Smooth muscle cell of the brain vasculature (primary cell): ENCODE results near the gene PWWP2A.
"Not testable (repeated sequence)": the region's sequence is repeated elsewhere in the genome, so short reads cannot be mapped to it uniquely, and the experiment has no call there.

Experiments
- DNase-seq: peaks from one replicate; pipeline ENCODE4 v3.0.0-alpha.2; 2012; ENCODE audit warnings: low read depth, low spot score

The PWWP2A gene

DNA sequence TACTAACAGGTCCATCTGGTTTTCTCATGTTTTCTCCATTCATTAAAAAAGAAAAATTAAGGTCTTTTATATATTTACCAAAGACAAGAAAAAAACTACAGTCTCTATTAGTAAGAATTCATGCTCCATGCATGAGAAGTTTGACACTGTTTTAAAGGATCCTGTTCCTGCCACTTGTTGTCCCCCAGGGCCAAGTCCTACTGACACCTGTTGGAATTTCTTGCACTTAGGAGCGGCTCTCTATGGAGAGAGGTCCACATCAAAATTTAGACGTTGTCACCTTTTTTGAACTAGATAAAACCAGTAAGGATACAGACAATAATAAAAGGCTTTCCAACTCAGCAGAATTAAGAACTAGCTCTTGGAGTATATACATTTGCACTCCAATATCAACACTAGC is 42.3 kb downstream of the PWWP2A start:
- DNase-seq, result no peak

DNA sequence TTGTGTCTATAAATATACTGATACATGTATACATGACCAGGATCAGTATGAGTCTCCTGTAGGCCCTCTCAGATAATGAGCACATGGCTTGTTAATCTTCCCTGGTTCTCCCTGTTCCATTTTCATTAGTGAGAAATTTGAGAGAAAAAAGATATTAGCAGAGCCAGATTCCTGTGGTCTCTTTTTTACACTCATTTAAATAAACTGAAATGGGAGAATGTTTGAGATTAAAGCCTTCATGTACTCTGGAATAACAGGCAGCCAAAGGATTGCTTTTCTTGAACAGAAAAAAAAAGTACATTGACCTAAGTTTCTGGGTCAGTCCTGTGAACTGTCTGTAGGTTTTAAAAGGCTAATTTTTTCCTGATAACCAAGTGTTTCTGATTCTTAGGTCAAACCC is 44.2 kb downstream of the PWWP2A start:
- DNase-seq, result no peak

DNA sequence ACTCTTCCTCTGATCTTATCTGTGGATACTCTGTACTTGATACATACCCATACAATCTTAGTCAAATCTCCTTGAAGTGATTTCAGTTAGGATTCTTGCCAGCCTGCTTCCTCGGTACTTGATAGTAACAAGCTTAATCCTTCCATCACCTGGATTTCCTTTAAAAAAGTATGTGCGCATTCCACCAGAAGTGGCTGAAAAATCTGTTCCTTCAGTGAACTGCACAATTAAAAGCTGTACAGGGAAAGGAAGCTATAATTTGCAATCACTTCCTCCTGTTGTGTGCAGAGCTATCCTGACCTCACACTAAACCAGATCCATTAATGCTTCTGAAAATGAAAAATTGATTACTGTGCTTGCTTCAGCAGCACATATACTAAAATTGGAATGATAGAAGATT is 47.3 kb downstream of the PWWP2A start:
- no peak for DNase-seq

DNA sequence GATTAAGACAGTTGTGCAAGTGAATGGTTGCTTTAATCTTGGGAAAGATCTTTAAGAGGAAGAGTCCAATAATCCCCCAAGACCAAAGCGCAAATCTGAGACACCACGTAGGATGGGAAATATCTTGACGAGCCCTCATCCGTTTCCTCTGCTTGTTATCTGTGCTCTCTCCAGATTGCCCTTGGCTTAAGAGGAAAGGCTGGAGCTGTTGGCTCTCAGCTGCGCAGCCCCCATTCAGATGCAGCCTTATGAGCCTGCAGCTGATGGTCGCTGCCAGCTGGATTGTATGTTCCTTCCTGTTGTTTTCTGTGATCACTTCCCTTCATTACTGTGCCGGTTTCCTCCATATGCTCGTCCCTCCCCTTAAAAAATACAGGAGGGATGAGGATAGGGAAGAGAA is 47.7 kb downstream of the PWWP2A start:
- no peak for DNase-seq

DNA sequence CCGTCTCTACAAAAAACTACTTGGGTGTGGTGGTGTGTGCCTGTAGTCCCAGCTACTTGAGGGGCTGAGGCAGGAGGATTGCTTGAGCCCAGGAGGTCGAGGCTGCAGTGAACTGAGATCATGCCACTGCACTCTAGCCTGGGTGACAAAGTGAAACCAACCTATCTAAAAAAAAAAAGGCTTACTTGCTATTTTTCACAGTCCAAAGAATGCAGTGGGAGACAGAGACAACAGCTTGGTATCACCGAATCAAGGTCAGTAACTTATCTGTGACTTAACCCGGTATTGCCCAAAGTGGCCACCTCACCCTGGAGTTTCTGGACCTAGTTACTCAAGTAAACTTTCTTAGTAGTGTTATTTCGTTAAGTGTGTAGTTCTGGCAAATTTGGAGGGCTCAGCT is 50.1 kb downstream of the PWWP2A start:
- DNase-seq, result not testable (repeated sequence)

DNA sequence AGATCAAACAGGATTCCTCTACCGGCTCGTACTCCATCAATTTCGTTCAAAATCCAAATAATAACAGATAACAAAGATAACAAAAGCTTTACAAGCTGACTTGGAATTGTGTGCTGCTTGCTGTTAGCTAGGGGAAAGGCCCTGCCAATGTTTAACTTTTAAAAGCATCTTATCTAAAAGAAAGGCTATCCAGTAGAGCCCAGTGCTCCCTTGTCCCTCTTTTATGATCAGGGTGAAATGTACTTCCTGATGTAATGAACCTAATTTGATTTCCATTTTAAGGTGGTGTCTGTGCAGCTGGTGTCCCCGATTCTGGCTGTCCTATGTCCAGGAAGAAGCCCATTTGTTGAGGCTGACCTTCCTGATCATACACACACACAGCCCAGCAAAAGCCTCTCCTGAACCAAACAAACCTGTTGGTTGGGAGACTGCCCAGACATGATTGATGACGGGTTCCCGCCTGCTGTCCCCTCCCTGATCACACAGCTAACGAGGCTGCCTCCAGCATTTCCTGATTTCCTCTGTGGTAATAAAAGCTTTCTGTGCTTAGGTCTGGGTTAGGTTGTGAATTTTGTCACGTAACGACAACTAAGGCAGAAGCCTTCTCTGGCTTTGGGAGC is 54.1 kb downstream of the PWWP2A start:
- no peak for DNase-seq

DNA sequence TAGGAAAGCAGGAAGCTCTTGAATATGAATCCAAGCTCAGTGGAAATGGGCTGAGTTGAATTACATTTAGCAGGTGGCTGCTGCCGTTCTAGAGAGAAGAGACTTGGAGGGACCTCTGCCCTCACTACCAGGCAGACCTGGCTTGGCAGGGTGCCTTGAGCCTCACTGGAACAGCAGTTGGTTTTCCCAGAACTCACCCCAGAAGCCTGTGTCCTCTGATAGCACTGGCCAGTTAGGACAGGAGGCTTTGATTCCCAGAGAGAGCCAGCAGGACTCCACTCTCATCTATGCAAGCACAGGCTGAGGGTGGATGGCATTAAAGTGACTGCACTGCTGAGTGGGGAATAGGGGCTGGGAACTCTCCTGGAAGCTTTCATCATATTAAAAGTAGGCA is 54.8 kb downstream of the PWWP2A start:
- DNase-seq, result no peak

DNA sequence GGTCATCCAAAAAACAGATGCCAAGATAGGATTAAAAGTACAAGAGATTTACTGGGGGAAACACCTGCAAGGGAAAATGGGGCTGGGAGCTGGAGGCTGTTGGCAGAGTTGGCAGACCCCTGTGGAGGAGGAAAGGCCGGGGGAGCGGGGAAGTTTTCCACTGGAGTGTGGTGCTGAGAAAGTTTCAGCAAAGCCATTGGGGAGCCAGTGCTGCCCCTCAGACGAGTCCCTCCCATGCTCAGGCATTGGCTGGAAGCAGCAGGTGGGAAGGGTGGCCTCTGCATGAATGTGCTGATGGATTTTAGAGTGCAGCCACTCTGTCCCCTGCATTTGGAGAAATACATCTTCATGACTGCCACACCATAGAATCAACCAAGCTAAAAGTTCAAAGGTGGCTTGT is 57.5 kb downstream of the PWWP2A start:
- no peak for DNase-seq

DNA sequence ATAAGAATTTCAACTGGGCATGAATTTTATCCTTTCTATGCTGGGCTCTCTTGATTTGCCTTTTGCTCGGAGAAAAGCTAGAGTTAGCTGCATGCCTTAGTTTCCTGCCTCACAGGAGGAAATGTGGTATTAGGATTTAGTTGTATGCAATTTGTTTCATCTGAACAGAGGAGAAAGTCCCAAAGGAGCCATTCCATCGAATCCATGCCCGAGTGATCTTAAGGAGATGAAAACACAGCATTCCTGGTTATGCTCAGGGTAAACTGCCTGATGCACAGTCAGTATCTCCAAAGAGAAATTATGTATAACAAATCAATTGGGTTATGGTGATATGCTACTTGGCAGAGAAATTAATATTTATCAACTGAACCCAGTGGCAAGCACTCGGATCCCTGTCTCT is 59.2 kb downstream of the PWWP2A start:
- no peak for DNase-seq

DNA sequence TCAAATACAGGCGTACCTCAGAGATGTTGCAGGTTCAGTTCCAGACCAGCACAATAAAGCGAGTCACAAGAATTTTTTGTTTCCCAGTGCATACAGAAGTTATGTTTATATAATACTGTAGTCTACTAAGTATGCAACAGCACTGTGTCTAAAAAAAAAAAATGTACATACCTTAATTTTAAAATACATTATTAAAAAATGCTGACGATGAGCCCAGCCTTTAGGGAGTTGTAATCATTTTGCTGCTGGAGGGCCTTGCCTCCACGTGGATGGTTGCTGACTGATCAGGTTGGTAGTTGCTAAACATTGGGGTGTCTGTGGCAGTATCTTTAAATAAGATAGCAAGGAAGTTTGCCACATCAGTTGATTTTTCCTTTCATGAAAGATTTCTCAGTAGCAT is 62.0 kb downstream of the PWWP2A start:
- DNase-seq, result no peak

DNA sequence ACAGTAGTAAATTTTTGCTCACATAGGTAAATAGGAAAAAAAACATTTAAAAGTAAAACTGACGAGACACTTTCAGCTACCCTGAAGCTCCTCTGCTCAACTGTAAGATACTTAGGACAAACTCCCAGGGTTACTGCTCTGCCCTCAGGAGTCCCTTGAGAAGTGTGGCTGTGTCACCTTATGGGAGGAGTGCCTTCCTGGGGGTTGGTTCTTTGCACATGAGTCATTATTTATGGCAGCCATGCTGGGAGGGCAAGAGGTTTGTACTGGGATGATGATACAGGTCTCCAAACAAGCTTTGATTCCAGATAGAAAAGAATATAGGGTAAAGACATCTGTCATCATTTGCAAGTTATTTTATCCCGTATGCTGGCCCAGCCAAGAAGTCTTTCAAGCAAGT is 64.4 kb downstream of the PWWP2A start:
- DNase-seq, result no peak

DNA sequence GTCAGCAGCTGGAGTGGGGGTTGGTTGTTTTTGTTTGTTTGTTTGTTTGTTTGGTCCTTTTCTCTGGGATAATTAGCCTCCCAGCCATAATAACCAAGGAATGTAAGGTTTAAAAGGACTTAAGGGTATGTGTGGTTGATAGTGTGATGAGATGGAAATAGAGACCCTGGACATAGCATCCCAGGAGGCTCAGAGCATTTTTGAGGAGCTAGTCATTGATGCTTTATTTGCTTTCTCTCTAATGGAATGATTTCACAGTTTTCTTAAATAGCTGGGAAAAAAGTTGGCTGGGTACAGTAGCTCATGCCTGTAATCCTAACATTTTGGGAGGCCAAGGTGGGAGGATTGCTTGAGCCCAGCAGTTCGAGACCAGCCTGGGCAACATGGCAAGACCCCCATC is 65.2 kb downstream of the PWWP2A start:
- no peak for DNase-seq

DNA sequence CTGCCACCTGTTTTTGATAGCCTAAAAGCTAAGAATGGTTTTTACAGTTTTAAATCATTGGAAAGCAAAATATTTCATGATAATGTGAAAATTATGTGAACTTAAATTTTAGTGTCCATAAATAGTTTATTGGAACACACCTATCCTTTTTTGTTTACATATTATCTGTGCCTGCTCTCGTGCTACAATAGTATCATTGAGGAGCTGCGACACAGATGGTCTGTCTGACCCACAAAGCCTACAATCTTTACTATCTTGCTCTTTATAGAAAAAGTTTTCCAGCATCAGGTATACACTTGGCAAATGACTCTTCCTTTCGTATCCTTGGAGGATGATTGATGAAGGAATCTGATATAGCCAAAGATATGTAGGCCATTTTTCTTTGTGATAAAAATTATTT is 70.2 kb downstream of the PWWP2A start:
- no peak for DNase-seq

DNA sequence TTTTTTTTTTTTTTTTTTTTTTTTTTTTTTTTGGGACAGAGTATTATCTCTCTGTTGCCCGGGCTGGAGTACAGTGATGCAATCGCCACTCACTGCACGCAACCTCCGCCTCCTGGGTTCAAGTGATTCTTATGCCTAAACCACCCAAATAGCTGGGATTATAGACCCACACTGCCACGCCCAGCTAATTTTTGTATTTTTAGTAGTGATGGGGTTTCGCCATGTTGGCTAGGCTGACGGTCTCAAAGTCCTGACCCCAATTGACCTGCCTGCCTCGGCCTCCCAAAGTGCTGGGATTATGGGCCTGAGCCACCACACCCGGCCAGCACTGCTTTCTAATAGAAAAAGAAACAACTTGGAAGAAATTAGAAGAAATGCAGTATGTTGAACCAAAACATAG is 71.1 kb downstream of the PWWP2A start:
- no peak for DNase-seq

DNA sequence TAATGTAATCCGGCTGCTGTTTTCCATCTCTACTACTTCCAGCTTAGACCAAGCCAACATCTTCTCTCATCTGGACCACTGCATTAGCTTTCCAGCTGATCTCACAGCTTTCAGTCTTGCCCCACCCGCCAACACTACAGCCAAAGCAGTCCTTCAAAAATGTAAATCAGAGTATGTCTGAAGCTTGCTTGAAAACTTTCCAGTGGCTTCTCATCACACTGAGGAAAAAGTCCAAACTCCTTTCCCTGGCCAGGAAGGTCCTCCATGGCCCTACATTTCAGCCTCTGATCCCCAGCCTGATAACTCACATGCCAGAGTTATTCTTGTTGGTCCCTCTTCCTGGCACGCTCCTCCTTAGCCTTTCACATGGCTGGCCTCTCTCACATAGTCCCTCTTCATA is 71.8 kb downstream of the PWWP2A start:
- no peak for DNase-seq

DNA sequence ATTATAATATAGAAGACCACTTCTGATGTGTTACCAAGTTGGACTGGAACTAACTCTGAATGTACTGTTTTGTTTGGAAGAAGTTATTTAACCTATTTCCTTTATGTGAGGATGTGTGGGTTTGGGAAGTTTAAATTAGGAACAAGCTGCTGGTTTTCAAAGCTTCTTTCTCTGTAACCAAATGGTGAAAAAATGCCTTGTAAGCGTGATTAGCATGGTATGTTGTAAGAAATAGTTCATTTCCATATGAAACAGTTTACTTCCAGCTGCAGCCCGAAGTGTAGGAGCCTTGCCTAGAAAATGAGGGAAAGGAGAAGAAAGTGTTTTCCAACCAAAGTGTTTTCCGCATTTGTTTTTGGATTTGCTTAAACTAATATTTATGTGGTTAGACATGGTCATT is 74.3 kb downstream of the PWWP2A start:
- no peak for DNase-seq

DNA sequence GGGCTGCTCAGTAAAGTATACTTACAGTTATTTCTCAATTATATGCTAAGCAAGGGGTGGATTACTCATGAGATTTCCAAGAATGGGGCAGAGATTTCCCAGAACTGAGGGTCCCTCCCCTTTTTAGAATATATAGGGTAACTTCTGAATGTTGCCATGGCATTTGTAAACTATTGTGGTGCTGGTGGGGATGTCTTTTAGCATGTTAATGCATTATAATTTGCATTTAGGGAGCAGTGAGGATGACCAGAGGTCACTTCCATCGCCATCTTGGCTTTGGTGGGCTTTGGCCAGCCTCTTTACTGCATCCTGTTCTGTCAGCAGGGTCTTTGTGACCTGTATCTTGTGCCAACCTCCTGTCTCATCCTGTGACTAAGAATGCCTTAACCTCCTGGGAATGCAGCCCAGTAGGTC is 74.9 kb downstream of the PWWP2A start:
- no peak for DNase-seq

DNA sequence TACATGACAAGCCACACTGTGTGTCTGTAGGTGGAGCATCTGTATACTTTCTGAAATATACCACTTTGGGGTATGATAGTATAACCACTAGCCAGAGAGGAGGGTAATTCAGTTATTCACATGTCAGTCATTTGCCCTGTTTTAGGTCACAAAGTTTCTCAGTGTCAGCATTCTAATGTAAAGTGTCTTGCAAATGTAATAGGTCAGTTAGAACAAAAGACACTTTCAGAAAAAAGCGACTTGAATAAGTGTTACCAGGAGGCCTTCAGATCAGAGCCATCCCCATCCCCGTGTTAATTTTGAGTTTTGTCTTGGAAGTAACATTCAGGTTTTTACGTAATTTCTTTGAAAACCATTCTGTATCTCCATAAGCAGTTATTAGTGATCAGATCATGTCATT is 76.6 kb downstream of the PWWP2A start:
- DNase-seq, result no peak
